Renal pelvis (tissue), 12 donors: ENCODE measurements around the gene STOML1. TPM values are rescaled to one million over a fixed set of nuclear protein-coding genes. Genes with fewer than 3 reads are reported as not detected.
A peak's percentile ranks its signal among the peaks of the same experiment; 100 is the strongest.

Source experiments
- DNase-seq: peaks from one replicate; pipeline ENCODE4 v3.0.0-alpha.2; 2013
- long read RNA-seq, 16 experiments: transcript quantifications; one replicate each; lab custom pipeline, GENCODE V29; 2026
- polyA plus RNA-seq, 3 donors: library from polyadenylated mRNA; unstranded; fragments of 120-200 nt; gene quantifications; one replicate each; pipeline ENCODE4 v1.2.1, GENCODE V29; 2013; ENCODE audit not compliant: insufficient read length in 3 of 3

STOML1 gene, protein sequence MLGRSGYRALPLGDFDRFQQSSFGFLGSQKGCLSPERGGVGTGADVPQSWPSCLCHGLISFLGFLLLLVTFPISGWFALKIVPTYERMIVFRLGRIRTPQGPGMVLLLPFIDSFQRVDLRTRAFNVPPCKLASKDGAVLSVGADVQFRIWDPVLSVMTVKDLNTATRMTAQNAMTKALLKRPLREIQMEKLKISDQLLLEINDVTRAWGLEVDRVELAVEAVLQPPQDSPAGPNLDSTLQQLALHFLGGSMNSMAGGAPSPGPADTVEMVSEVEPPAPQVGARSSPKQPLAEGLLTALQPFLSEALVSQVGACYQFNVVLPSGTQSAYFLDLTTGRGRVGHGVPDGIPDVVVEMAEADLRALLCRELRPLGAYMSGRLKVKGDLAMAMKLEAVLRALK
- polyA plus RNA-seq: 10 to 100 TPM; 13.6 to 15.0 (median 14.2) TPM
- long read RNA-seq, donor 1, full-length matches to known transcripts: 5 of 5 reads
- long read RNA-seq, donor 1, partial matches to known transcripts: 0 of 5 reads
- long read RNA-seq, donor 1, other reads (novel, unspliced or antisense): 0 of 5 reads
- long read RNA-seq, donor 2, full-length matches to known transcripts: 2 of 2 reads
- long read RNA-seq, donor 2, partial matches to known transcripts: 0 of 2 reads
- long read RNA-seq, donor 2, other reads (novel, unspliced or antisense): 0 of 2 reads
- long read RNA-seq, donor 3, full-length matches to known transcripts: 3 of 3 reads
- long read RNA-seq, donor 3, partial matches to known transcripts: 0 of 3 reads
- long read RNA-seq, donor 3, other reads (novel, unspliced or antisense): 0 of 3 reads
- long read RNA-seq, donor 4, full-length matches to known transcripts: 4 of 4 reads
- long read RNA-seq, donor 4, partial matches to known transcripts: 0 of 4 reads
- long read RNA-seq, donor 4, other reads (novel, unspliced or antisense): 0 of 4 reads
- long read RNA-seq, donor 5, full-length matches to known transcripts: 3 of 3 reads
- long read RNA-seq, donor 5, partial matches to known transcripts: 0 of 3 reads
- long read RNA-seq, donor 5, other reads (novel, unspliced or antisense): 0 of 3 reads
- long read RNA-seq, donor 6, partial matches to known transcripts: 0 of 3 reads
- long read RNA-seq, donor 6, other reads (novel, unspliced or antisense): 0 of 3 reads
- long read RNA-seq, donor 7, full-length matches to known transcripts: 3 of 3 reads
- long read RNA-seq, donor 7, partial matches to known transcripts: 0 of 3 reads
- long read RNA-seq, donor 7, other reads (novel, unspliced or antisense): 0 of 3 reads
- long read RNA-seq, donor 8, full-length matches to known transcripts: 4 of 4 reads
- long read RNA-seq, donor 8, partial matches to known transcripts: 0 of 4 reads
- long read RNA-seq, donor 8, other reads (novel, unspliced or antisense): 0 of 4 reads
- long read RNA-seq, donor 9, full-length matches to known transcripts: 5 of 5 reads
- long read RNA-seq, donor 9, partial matches to known transcripts: 0 of 5 reads
- long read RNA-seq, donor 9, other reads (novel, unspliced or antisense): 0 of 5 reads
- long read RNA-seq, donor 10, full-length matches to known transcripts: 1 of 1 reads
- long read RNA-seq, donor 10, partial matches to known transcripts: 0 of 1 reads
- long read RNA-seq, donor 10, other reads (novel, unspliced or antisense): 0 of 1 reads
- long read RNA-seq, donor 11, full-length matches to known transcripts: 5 of 5 reads
- long read RNA-seq, donor 11, partial matches to known transcripts: 0 of 5 reads
- long read RNA-seq, donor 11, other reads (novel, unspliced or antisense): 0 of 5 reads
- long read RNA-seq, donor 12, partial matches to known transcripts: 0 of 1 reads
- long read RNA-seq, donor 12, other reads (novel, unspliced or antisense): 0 of 1 reads
- long read RNA-seq, donor 13: 0 reads
- long read RNA-seq, donor 14: 0 reads
- long read RNA-seq, donor 15: 0 reads
- long read RNA-seq, donor 16: 0 reads

DNA sequence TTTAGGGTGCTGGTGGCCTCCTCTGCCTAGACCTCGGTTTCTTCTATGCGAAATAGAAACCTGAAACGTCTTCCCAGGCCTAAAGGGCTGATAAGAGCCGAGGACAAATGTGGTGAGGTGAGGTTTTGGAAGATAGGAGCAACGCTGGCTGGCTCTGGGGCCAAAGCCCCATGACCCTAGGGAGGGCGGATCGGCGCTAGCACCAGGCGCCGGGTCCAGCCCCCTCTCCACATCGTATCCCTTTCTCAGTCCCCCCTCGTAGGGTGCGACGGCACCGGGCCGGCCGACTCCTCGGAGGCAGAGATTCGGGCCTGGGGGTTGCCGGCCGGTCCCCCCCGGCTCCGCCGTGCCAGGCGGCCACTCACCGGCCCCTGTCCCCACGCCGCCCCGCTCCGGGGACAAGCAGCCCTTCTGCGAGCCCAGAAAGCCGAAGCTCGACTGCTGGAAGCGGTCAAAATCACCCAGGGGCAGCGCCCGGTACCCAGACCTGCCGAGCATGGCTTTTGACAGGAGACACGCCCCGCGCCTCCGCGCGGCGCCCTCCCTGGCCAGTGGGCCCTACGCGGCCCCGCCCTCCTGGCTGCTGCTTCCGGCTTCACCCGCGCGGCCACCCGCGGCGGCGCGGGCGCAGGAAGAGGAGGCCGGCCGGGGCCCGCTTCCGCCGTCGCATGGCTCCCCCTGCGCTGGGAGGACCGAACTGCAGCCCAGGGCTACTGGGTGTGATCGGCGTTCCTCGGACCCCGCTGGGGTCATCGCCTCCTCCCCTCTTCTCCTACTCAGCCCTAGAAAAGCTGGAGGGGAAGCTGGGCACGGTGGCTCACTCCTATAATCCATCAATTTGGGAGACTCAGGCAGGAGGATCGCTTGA lies at the start of gene STOML1:
Gene STOML1, minus strand, starts transcription at position 570 of the 868 bp plus-strand sequence. Its CDS starts 72 bp downstream, at position 498.
- peak; percentile 94 for DNase-seq

DNA sequence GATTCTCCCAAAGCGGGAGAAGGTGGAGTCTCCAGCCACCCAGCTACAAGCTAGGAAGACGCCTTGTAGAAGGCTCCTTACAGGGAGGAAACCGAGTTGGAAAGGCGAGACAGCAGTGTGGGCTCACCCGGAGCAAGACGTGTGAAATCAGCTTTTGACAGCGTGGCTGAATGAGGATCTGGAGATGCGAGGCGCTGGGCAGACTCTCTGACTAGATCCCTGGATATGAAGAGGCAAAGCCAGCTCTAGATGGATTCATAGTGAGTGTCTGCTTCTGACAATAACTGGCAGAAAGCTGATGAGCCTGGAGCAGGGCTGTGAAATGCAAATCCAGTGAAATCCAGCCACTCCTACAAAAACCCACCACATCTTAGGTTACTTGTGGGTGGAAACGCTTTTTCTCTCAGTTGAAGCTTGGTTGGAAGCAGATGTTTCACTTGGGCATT lies 49.2 kb upstream of the STOML1 start:
- DNase-seq: no peak

DNA sequence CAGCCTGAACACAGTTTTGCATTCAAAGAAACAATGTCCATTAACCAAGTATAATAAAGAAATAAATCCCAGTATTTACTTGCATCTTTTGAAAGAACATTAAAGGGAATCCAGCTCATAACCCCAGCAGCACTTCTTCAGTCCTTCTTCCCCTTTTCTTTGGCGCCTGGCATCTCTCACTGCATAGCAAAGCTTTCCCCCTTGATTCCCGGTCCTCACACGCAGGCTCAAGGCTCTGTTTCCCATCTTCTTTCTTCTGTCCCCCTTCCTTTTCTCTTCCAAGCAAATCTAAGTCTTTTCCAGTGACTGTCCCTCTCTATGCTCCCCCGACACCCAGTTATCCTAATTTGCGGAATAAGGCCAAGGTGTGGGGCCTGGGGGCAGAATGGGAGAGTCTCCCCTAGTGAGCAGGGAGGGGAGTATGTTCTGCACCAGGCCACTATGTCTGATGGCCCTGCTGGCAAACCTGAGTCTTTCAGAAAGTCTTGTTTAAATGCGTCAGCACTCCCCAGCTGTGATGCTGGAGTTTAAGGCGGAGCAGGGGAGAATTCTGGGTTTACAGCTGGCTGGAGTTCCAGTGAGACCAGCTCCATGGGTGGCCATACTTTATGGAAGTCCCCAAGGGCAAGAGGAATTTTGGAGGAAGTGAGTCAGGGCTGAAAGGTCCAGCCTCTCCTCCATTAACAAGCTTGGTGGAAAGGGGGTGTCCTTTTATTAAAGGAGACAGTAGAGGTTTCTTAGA lies 48.2 kb upstream of the STOML1 start:
- peak; percentile 72 for DNase-seq

- no peak for DNase-seq
Observed at GRCh38 chr15:74039656-74040010, 47.5 kb upstream of the STOML1 start.

GRCh38 chr15:74038707-74039655 lies 46.9 kb upstream of the STOML1 start:
- no peak for DNase-seq

GRCh38 chr15:74037171-74038117 lies 45.3 kb upstream of the STOML1 start:
- DNase-seq: no peak

DNA sequence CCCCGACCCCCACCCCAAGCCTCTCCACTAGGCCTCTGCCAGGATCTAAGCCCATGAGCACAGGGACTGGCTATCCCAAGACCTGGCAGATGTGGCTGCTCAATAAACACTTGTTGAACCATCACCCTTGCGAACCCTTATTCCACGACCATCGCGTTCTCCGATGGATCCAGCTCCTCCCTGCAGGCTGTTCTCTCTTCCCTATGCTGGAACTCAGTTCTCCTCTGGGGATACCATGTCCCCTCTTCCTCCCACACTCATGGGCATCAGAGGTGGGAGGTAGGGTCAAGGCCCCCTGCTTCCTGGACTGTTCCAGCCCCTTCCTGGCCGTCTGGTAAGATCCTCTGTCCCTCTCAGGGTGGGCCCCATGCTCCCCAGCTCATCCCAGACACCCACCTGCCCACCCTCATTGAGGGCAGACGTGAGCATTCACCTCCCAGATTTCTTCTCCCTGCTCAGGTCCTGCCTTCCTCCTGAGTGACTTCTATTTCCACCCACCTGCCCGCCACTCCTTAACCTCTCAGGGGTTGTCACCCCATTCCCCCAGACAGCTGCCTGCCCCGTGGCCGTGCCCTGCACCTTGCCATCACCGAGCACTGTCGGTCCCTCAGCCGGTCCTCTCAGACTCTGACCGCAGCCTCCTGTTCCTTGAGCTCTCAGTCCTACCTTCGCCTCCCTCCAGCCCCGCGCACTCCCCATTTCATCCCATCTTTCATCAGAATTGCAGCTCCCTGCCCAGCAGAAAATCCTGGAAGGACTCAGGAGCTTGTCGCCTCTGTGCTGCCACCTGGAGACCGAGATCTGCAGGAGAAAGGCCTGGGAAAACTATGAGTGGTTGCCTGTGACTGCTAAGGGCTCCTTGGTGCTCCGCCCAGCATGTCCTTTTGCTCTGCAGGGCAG lies 44.4 kb upstream of the STOML1 start:
- DNase-seq: peak; percentile 66

GRCh38 chr15:74035121-74036017 lies 43.3 kb upstream of the STOML1 start:
- no peak for DNase-seq

DNA sequence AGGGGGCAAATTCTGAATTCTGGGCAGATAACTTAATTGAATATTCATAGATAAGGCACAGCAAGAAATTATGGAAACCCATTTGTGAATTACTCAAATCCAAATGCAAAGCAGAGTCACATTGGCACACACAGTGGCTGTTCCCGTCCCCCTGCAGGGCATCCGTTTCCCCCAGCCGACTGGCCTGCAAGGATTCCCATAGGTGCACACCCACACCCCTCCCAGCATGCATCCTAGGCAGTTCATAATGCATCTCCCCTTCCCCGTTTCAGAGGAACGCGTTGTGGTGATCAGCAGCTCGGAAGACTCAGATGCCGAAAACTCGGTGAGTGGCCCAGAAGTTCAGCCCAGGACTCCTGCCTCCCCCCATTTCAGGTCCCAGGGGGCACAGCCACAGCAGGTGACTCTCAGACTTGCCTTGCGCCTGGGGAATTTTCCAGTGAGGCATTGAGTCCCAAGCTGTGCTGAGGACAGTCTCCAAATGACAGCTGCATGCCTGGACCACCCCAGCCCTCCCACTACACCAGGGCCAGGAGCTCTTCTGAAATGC lies 42.2 kb upstream of the STOML1 start:
- DNase-seq: no peak

DNA sequence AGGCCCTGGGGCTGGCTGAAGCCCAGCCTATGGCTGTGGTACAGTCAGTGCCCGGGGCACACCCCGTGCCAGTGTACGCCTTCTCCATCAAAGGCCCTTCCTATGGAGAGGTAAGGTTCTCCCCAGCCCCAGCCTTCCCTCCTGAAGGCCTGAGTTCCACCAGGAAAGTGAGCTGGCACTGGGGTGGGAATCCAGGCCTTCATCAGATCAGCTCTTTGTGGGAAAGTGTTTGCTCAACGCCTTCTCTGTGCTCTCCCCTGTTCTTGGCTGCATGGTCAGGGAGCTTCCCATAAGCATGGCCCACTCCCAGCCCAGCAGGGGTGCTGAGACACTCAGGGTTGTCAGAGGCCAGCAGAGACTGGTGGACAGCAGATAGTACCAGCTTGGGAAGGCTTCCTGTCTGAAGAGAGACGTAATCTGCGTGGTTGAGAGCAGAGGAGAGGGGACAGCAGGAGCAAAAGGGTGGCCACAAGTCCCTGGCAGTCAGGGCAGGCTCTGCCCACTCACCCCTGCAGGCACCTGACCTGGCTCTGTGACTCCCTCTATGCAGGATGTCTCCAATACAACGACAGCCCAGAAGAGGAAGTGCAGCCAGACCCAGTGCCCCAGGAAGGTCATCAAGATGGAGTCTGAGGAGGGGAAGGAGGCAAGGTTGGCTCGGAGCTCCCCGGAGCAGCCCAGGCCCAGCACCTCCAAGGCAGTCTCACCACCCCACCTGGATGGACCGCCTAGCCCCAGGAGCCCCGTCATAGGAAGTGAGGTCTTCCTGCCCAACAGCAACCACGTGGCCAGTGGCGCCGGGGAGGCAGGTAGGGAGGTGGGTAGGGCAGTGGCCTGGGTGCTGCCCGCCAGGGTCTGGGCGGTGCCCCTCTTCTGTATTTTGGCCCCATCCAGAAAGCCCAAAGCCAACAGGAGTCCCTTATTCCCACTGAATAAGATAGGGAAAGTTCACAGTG lies 40.8 kb upstream of the STOML1 start:
- no peak for DNase-seq

GRCh38 chr15:74032046-74032445 lies 40.0 kb upstream of the STOML1 start:
- DNase-seq: no peak

- DNase-seq: no peak
Observed at GRCh38 chr15:74028646-74029045, 36.6 kb upstream of the STOML1 start.
